ENCODE results near the gene CNEP1R1. TPM values are rescaled to one million over a fixed set of nuclear protein-coding genes. Genes with fewer than 3 reads are reported as not detected.

CNEP1R1 gene
- total RNA-seq, 1 experiment from 2014 or later: 13.8 TPM

Other genes starting within 250 kb of the CNEP1R1 start
- 37.6 to 38.8 TPM (median 38.6 TPM) in 3 replicates for gene ZNF423, start 169.1 kb upstream of the CNEP1R1 start, total RNA-seq (2021)
- 27.8 to 28.1 TPM (median 28.0 TPM) in 3 replicates for gene HEATR3, start 40.7 kb downstream of the CNEP1R1 start, total RNA-seq (2021)
- 12.7 to 14.3 TPM (median 13.6 TPM) in 3 replicates for gene TENT4B, start 128.1 kb downstream of the CNEP1R1 start, total RNA-seq (2021)
- gene ADCY7, start 241.3 kb downstream of the CNEP1R1 start, total RNA-seq (2021): 5.9 to 8.0 TPM (median 6.6 TPM) in 3 replicates

Measured in WTC11 (cell line).